Measurements from ENCODE around the gene GALNT9.

DNA sequence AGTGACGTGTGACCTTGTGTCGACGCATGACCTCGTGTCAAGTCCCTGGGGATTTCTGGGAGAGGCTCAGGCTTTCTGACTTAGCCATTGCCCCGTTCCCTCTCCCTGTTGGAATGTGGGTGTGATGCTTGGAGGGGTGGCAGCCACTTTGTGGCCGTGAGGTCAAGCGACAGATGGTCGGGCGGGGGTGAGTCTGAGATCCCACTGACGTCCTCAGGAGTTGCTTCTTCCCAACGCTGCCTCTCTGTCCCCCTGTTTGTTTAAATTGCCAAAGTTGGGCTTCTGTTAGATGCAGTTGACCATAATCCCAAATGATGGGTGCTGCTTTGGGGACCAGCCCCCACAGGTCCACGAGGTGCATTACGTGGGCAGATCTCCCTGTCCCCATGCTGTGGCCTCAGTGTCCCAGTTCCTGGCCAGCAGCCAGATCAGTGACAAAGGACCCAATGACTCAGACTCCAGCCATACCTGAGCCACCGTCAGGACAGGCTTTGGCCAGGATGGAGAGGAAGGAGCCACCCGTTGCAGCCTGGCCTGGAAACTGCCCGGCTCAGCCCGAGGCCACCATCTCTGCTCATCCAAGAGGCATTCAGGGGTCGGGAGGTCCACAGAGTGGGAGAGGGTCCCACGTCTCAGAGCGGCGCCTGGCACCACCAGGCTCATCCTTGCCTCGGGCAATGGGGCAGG lies 34.4 kb upstream of the GALNT9 start:
- no peak for TF ChIP-seq CTCF (IDR thresholded peaks at IDR 0.05; ENCODE audit: borderline replicate concordance, extremely low read depth, low read length, poor library complexity, severe bottlenecking)
- TF ChIP-seq EZH2 (IDR thresholded peaks at IDR 0.05; ENCODE audit: borderline replicate concordance, low read depth, low read length, severe bottlenecking), result no peak

Measured in DND-41 (cell line).